Trophoblast cell (in vitro differentiated cells and primary cell): ENCODE measurements around the gene SHROOM3.

ENCODE experiments used
- DNase-seq, 2 donors: peaks; one replicate each; pipeline ENCODE4 v3.0.0-alpha.2; 2016
- H2AFZ ChIP-seq: 2 replicates; pipeline ENCODE4 v1.6.1; 2013; ENCODE audit warnings: low read length, moderate library complexity, mild to moderate bottlenecking; ENCODE audit not compliant: insufficient read depth, poor library complexity
- H2AK5ac ChIP-seq: 2 replicates; pipeline ENCODE4 v1.6.1; 2013; ENCODE audit warnings: mild to moderate bottlenecking, low read length
- H2BK120ac ChIP-seq: 2 replicates; pipeline ENCODE4 v1.6.1; 2013; ENCODE audit warnings: low read length, mild to moderate bottlenecking, moderate library complexity; ENCODE audit not compliant: insufficient read depth, poor library complexity
- H2BK12ac ChIP-seq: 2 replicates; pipeline ENCODE4 v1.6.1; 2013; ENCODE audit warnings: mild to moderate bottlenecking, low read length, moderate library complexity
- H2BK5ac ChIP-seq: 2 replicates; pipeline ENCODE4 v1.6.1; 2013; ENCODE audit warnings: low read length, low read depth, moderate library complexity, mild to moderate bottlenecking; ENCODE audit not compliant: poor library complexity
- H3K14ac ChIP-seq: 2 replicates; pipeline ENCODE4 v1.6.1; 2013; ENCODE audit warnings: mild to moderate bottlenecking, low read length
- H3K18ac ChIP-seq: 2 replicates; pipeline ENCODE4 v1.6.1; 2013; ENCODE audit warnings: mild to moderate bottlenecking, low read length
- H3K23ac ChIP-seq: 2 replicates; pipeline ENCODE4 v1.6.1; 2013; ENCODE audit warnings: low read length
- H3K27ac ChIP-seq: 2 replicates; pipeline ENCODE4 v1.5.1; 2013; ENCODE audit warnings: low read depth, mild to moderate bottlenecking, inconsistent platforms, low read length, moderate library complexity
- H3K27me3 ChIP-seq: 2 replicates; pipeline ENCODE4 v1.6.1; 2013; ENCODE audit warnings: inconsistent platforms, mild to moderate bottlenecking, low read length, moderate library complexity; ENCODE audit not compliant: insufficient read depth
- H3K36me3 ChIP-seq, 2 experiments: 1 replicate in 1 of 2; 2 replicates in 1 of 2; pipeline ENCODE4 v1.6.1; 2013; ENCODE audit warnings: low read length in 2 of 2, mild to moderate bottlenecking in 2 of 2, moderate library complexity in 1 of 2; ENCODE audit not compliant: insufficient read depth in 2 of 2, control insufficient read depth in 1 of 2
- H3K4ac ChIP-seq: 2 replicates; pipeline ENCODE4 v1.6.1; 2013; ENCODE audit warnings: low read depth, mild to moderate bottlenecking, low read length, moderate library complexity
- H3K4me1 ChIP-seq, 2 experiments: 1 replicate in 1 of 2; 2 replicates in 1 of 2; pipeline ENCODE4 v1.6.1; 2013; ENCODE audit warnings: low read length in 2 of 2, mild to moderate bottlenecking in 2 of 2, moderate library complexity in 1 of 2; ENCODE audit not compliant: insufficient read depth in 2 of 2, control insufficient read depth in 1 of 2
- H3K4me2 ChIP-seq: 2 replicates; pipeline ENCODE4 v1.6.1; 2013; ENCODE audit warnings: inconsistent platforms, mild to moderate bottlenecking, low read length, moderate library complexity
- H3K4me3 ChIP-seq: 2 replicates; pipeline ENCODE4 v1.5.1; 2013; ENCODE audit warnings: mild to moderate bottlenecking, low read depth, low read length, inconsistent platforms
- H3K79me1 ChIP-seq: one replicate; pipeline ENCODE4 v1.6.1; 2013; ENCODE audit warnings: low read length
- H3K79me2 ChIP-seq: 2 replicates; pipeline ENCODE4 v1.6.1; 2013; ENCODE audit warnings: low read length, mild to moderate bottlenecking; ENCODE audit not compliant: control insufficient read depth, insufficient read depth, poor library complexity
- H3K9ac ChIP-seq: 2 replicates; pipeline ENCODE4 v1.6.1; 2013; ENCODE audit warnings: mild to moderate bottlenecking, low read length
- H3K9me3 ChIP-seq: 2 replicates; pipeline ENCODE4 v1.6.1; 2013; ENCODE audit warnings: low read depth, mild to moderate bottlenecking, control low read depth, inconsistent platforms, low read length; ENCODE audit not compliant: insufficient read depth
- H4K12ac ChIP-seq: 2 replicates; pipeline ENCODE4 v1.6.1; 2013; ENCODE audit warnings: low read depth, mild to moderate bottlenecking, low read length, moderate library complexity
- H4K8ac ChIP-seq: 2 replicates; pipeline ENCODE4 v1.6.1; 2013; ENCODE audit warnings: low read depth, mild to moderate bottlenecking, low read length, moderate library complexity
- H4K91ac ChIP-seq: one replicate; pipeline ENCODE4 v1.6.1; 2013; ENCODE audit warnings: low read depth, mild to moderate bottlenecking, low read length, moderate library complexity
- WGBS: extraction: QIAGEN DNeasy Blood & Tissue Kit; methylation state at CpG from one replicate; pipeline ENCODE4 v1.1.7; 2013; ENCODE audit warnings: missing lambda C conversion rate; ENCODE audit not compliant: insufficient read length, insufficient coverage; ENCODE audit errors: extremely low coverage; 5-methylcytosine and 5-hydroxymethylcytosine counted together

The SHROOM3 gene

DNA sequence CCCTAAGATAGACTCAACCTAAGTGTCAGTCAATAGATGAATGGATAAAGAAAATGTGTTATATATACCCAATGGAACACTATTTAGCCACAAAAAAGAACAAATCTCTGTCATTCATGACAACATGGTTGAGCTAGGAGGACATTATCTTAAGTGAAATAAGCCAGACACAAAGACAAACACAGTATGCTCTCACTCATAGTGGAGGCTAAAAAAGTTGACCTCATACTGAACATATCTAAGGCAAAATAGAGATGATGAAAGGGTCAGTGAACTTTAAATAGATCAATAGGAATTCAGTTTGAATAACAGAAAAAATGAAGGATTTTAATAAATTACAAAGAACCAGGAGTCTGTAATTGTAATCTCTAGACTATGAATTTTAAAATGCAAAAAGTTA is 356.4 kb downstream of the SHROOM3 start:
- H3K14ac ChIP-seq = no peak overlapping the region
- no peak overlapping the region for H4K8ac ChIP-seq
- no peak overlapping the region for H3K23ac ChIP-seq
- no peak overlapping the region for H4K91ac ChIP-seq
- H3K79me1 ChIP-seq = no peaks in the 10 kb centered on the region
- no peak overlapping the region for H4K12ac ChIP-seq
- no peak overlapping the region for H2AFZ ChIP-seq
- H2BK12ac ChIP-seq = no peak overlapping the region
- no peaks in the 10 kb centered on the region for H3K27me3 ChIP-seq
- no peak overlapping the region for H3K18ac ChIP-seq
- H3K9ac ChIP-seq = no peak overlapping the region
- H2AK5ac ChIP-seq = no peak overlapping the region
- H3K4me3 ChIP-seq = no peak overlapping the region
- H3K9me3 ChIP-seq = peaks cover 7% of the 10 kb centered on the region
- H3K36me3 ChIP-seq = peaks cover 6 to 14% of the 10 kb centered on the region in 2 experiments
- no peaks in the 10 kb centered on the region for H3K79me2 ChIP-seq
- no peak overlapping the region for H2BK120ac ChIP-seq
- no peaks in the 10 kb centered on the region for H3K4me1 ChIP-seq
- no peak overlapping the region for H3K4ac ChIP-seq
- H3K27ac ChIP-seq = no peak overlapping the region
- H2BK5ac ChIP-seq = no peak overlapping the region
- H3K4me2 ChIP-seq = no peak overlapping the region
- no peak for DNase-seq

- Histone ChIP-seq H3K9ac (no peak overlapping the region), H3K23ac (no peak overlapping the region), H2AFZ (no peak overlapping the region), H2BK5ac (no peak overlapping the region), H3K27ac (no peak overlapping the region), H3K18ac (no peak overlapping the region), H3K4ac (no peak overlapping the region), H3K14ac (no peak overlapping the region), H3K27me3 (no peaks in the 10 kb centered on the region), H3K79me1 (no peaks in the 10 kb centered on the region), H2BK12ac (no peak overlapping the region), H3K4me2 (no peak overlapping the region), H2AK5ac (no peak overlapping the region), H3K9me3 (peaks cover 3% of the 10 kb centered on the region), H3K36me3 (peaks cover 0 to 4% of the 10 kb centered on the region in 2 experiments), H3K4me3 (no peak overlapping the region), H4K12ac (no peak overlapping the region), H4K8ac (no peak overlapping the region), H3K79me2 (no peaks in the 10 kb centered on the region), H3K4me1 (no peaks in the 10 kb centered on the region), H2BK120ac (no peak overlapping the region), H4K91ac (no peak overlapping the region)
- no peak for DNase-seq
Measured at GRCh38 chr4:76792418-76792817, 357.4 kb downstream of the SHROOM3 start.

DNA sequence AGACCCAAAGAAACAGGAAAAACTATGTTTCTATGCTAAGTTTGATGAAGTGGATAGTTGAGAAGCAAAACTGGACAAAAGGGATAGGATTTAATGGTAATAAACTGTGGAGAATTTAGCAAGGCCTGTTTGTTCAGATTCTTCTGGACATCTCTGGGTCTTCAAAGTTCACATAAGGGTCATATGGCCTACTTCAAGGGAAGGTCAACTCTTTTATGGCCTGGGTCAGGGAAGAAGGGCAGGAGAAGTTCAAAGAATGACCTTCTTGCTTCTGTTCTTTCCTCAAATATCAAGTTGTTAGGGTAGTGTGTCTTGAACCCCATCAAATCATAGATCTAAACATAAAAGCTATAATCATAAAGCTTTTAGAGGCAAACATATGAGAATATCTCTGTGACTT is 360.2 kb downstream of the SHROOM3 start:
- H3K27ac ChIP-seq = no peak overlapping the region
- H2BK12ac ChIP-seq = no peak overlapping the region
- H3K9me3 ChIP-seq = no peaks in the 10 kb centered on the region
- no peaks in the 10 kb centered on the region for H3K79me2 ChIP-seq
- peaks cover 1% of the 10 kb centered on the region for H3K79me1 ChIP-seq
- no peaks in the 10 kb centered on the region for H3K36me3 ChIP-seq
- H3K23ac ChIP-seq = no peak overlapping the region
- H2BK5ac ChIP-seq = no peak overlapping the region
- no peak overlapping the region for H3K14ac ChIP-seq
- H3K9ac ChIP-seq = no peak overlapping the region
- H3K4ac ChIP-seq = no peak overlapping the region
- no peaks in the 10 kb centered on the region for H3K27me3 ChIP-seq
- H3K4me1 ChIP-seq = no peaks in the 10 kb centered on the region
- no peak overlapping the region for H2BK120ac ChIP-seq
- no peak overlapping the region for H4K8ac ChIP-seq
- H2AK5ac ChIP-seq = no peak overlapping the region
- no peak overlapping the region for H3K18ac ChIP-seq
- no peak overlapping the region for H4K12ac ChIP-seq
- no peak overlapping the region for H3K4me2 ChIP-seq
- no peak overlapping the region for H4K91ac ChIP-seq
- DNase-seq = peak in 1 of 2 donors; percentile 34
- H3K4me3 ChIP-seq = no peak overlapping the region
- no peak overlapping the region for H2AFZ ChIP-seq

DNA sequence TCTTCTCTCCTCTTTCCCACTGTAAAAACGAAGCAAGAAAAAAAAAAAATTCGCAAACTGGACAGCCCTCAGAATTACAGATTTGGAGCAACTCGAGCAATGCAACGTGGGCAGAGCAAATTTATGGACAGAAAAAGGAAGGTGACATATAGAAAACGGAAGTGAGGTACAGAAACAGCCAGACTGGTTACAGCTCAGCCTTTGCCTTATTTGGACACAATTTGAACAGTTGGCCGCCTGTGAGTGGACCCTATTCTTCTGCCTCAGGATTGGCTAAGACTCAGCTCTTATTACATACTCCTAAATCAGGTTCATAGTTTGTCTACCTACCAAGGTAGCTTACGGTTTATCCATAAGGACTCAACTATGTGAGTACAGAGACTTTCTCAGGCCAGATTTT is 364.1 kb downstream of the SHROOM3 start:
- WGBS = no CpG with 5 or more reads among the region's 7 CpGs
- no peak overlapping the region for H3K18ac ChIP-seq
- H3K4me2 ChIP-seq = no peak overlapping the region
- H3K9ac ChIP-seq = no peak overlapping the region
- H3K36me3 ChIP-seq = no peaks in the 10 kb centered on the region
- H4K8ac ChIP-seq = no peak overlapping the region
- no peak for DNase-seq
- H3K4me1 ChIP-seq = peaks cover 18 to 22% of the 10 kb centered on the region in 2 experiments
- no peak overlapping the region for H2AFZ ChIP-seq
- no peak overlapping the region for H2AK5ac ChIP-seq
- H3K27ac ChIP-seq = no peak overlapping the region
- no peaks in the 10 kb centered on the region for H3K27me3 ChIP-seq
- H4K91ac ChIP-seq = no peak overlapping the region
- no peaks in the 10 kb centered on the region for H3K79me2 ChIP-seq
- H4K12ac ChIP-seq = no peak overlapping the region
- no peak overlapping the region for H3K4ac ChIP-seq
- no peak overlapping the region for H3K4me3 ChIP-seq
- H2BK5ac ChIP-seq = no peak overlapping the region
- no peak overlapping the region for H3K23ac ChIP-seq
- H3K79me1 ChIP-seq = peaks cover 18% of the 10 kb centered on the region
- H2BK12ac ChIP-seq = no peak overlapping the region
- no peak overlapping the region for H2BK120ac ChIP-seq
- H3K14ac ChIP-seq = no peak overlapping the region
- H3K9me3 ChIP-seq = no peaks in the 10 kb centered on the region

DNA sequence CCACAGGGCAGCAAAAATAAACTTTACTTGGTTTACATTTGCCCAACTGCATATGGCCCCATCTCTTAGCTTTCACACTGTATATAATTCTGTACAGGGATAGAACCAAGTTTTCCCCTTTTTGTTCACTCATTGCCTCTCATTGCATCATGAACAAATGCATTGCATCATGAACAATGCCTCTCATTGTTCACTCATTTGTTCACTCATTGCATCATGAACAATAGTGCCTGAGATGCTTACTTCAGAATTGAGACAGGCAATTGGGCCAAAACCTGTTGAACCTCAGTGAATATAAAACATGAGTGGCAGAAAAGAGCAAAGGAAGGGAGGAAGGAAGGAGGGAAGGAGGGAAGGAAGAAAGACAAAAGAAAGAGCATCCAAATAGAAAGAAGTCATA is 364.7 kb downstream of the SHROOM3 start:
- H3K14ac ChIP-seq = no peak overlapping the region
- H3K18ac ChIP-seq = no peak overlapping the region
- H3K4me3 ChIP-seq = no peak overlapping the region
- H3K36me3 ChIP-seq = no peaks in the 10 kb centered on the region
- H3K79me1 ChIP-seq = peaks cover 18% of the 10 kb centered on the region
- no peak overlapping the region for H2BK5ac ChIP-seq
- no peak overlapping the region for H2BK120ac ChIP-seq
- no peaks in the 10 kb centered on the region for H3K79me2 ChIP-seq
- no peak overlapping the region for H3K27ac ChIP-seq
- H3K23ac ChIP-seq = no peak overlapping the region
- no peak overlapping the region for H4K8ac ChIP-seq
- H3K4ac ChIP-seq = no peak overlapping the region
- peaks cover 18 to 22% of the 10 kb centered on the region in 2 experiments for H3K4me1 ChIP-seq
- H2AK5ac ChIP-seq = no peak overlapping the region
- DNase-seq = peak in 1 of 2 donors; percentile 45
- H3K9me3 ChIP-seq = no peaks in the 10 kb centered on the region
- H3K4me2 ChIP-seq = no peak overlapping the region
- no peak overlapping the region for H3K9ac ChIP-seq
- no peak overlapping the region for H4K91ac ChIP-seq
- no peak overlapping the region for H2BK12ac ChIP-seq
- H3K27me3 ChIP-seq = no peaks in the 10 kb centered on the region
- no peak overlapping the region for H4K12ac ChIP-seq
- H2AFZ ChIP-seq = no peak overlapping the region
